Activated CD8-positive, alpha-beta memory T cell treated with anti-CD3 and anti-CD28 coated beads, Interleukin-2, amount 50 U/mL, for 4 hours (primary cell): Measurements from ENCODE around the gene SUB1.
A peak's percentile ranks its signal among the peaks of the same experiment; 100 is the strongest.
"Not testable (repeated sequence)": the region's sequence is repeated elsewhere in the genome, so short reads cannot be mapped to it uniquely, and the experiment has no call there.

Source experiments
- DNase-seq: peaks from one replicate; pipeline ENCODE4 v3.0.0-alpha.2; 2020

SUB1 gene

GRCh38 chr5:32585446-32586275 lies at the start of gene SUB1:
TSS of gene SUB1 (plus strand) at chr5:32585557. CDS start at chr5:32588513, 2,956 bp downstream.
- peak; percentile 95 for DNase-seq

- no peak for DNase-seq
These were observed 49.1 kb upstream of the SUB1 start for GRCh38 chr5:32536246-32536645.

- not testable (repeated sequence) for DNase-seq
These were observed 47.8 kb upstream of the SUB1 start for GRCh38 chr5:32537437-32538029.

- peak; percentile 35 for DNase-seq
These were observed 47.3 kb upstream of the SUB1 start for GRCh38 chr5:32538031-32538547.

- DNase-seq: no peak
These were observed 45.1 kb upstream of the SUB1 start for GRCh38 chr5:32539981-32540845.

GRCh38 chr5:32541241-32541640 lies 44.1 kb upstream of the SUB1 start:
- DNase-seq: no peak

- DNase-seq: no peak
These were observed 42.9 kb upstream of the SUB1 start for GRCh38 chr5:32542216-32543059.

- no peak for DNase-seq
These were observed 42.1 kb upstream of the SUB1 start for GRCh38 chr5:32543291-32543690.

- no peak for DNase-seq
These were observed 40.1 kb upstream of the SUB1 start for GRCh38 chr5:32545102-32545800.

- no peak for DNase-seq
These were observed 34.2 kb upstream of the SUB1 start for GRCh38 chr5:32551194-32551593.

- DNase-seq: no peak
These were observed 33.5 kb upstream of the SUB1 start for GRCh38 chr5:32551865-32552264.

- DNase-seq: not testable (repeated sequence)
These were observed 32.9 kb upstream of the SUB1 start for GRCh38 chr5:32552491-32552890.

GRCh38 chr5:32552936-32553335 lies 32.4 kb upstream of the SUB1 start:
- no peak for DNase-seq

GRCh38 chr5:32554181-32554780 lies 31.1 kb upstream of the SUB1 start:
- DNase-seq: not testable (repeated sequence)

- not testable (repeated sequence) for DNase-seq
These were observed 28.8 kb upstream of the SUB1 start for GRCh38 chr5:32556543-32556942.

- no peak for DNase-seq
These were observed 25.9 kb upstream of the SUB1 start for GRCh38 chr5:32559411-32559810.

GRCh38 chr5:32559921-32560320 lies 25.4 kb upstream of the SUB1 start:
- DNase-seq: no peak

GRCh38 chr5:32562056-32562455 lies 23.3 kb upstream of the SUB1 start:
- DNase-seq: no peak

GRCh38 chr5:32562843-32563242 lies 22.5 kb upstream of the SUB1 start:
- DNase-seq: no peak

- DNase-seq: no peak
These were observed 21.7 kb upstream of the SUB1 start for GRCh38 chr5:32563614-32564013.

- no peak for DNase-seq
These were observed 20.2 kb upstream of the SUB1 start for GRCh38 chr5:32565145-32565544.
